Measurements from ENCODE around the gene PYCARD. TPM values are rescaled to one million over a fixed set of nuclear protein-coding genes. Genes with fewer than 3 reads are reported as not detected.

Gene PYCARD
- total RNA-seq, 1 donor from 2014 or later = 4.6 TPM

DNA sequence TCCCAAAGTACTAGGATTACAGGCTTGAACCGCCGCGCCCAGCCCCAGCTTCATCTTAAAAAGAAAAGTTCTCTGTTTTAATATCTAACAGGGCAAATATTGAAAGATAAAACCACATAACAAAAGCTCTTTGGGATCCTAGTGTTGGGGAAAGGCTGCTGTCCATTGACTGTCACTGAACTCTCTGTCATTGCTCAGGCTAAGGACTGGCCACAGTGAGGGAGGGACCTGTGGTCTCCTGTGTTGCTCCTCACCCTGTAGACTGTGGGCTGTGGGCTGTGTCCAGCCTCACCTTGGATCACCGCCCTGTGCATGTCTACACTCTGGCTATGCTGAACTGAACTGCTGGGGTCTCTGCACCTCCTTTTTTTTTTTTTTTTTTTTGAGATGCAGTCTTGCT, 25.6 kb upstream of the PYCARD start:
- no peak for DNase-seq (ENCODE audit: low spot score, unreplicated experiment)
- Mint-ChIP-seq H3K36me3 (ENCODE audit: insufficient read depth) (peaks cover 3% of the 10 kb centered on the region), H3K27me3 (no peaks in the 10 kb centered on the region), H3K9me3 (ENCODE audit: low read depth) (peaks cover 3% of the 10 kb centered on the region), H3K27ac (no peak overlapping the region), H3K4me3 (ENCODE audit: low read depth) (no peak overlapping the region), H3K4me1 (ENCODE audit: low read depth) (peaks cover 6% of the 10 kb centered on the region)
- TF ChIP-seq, protein P1, sequence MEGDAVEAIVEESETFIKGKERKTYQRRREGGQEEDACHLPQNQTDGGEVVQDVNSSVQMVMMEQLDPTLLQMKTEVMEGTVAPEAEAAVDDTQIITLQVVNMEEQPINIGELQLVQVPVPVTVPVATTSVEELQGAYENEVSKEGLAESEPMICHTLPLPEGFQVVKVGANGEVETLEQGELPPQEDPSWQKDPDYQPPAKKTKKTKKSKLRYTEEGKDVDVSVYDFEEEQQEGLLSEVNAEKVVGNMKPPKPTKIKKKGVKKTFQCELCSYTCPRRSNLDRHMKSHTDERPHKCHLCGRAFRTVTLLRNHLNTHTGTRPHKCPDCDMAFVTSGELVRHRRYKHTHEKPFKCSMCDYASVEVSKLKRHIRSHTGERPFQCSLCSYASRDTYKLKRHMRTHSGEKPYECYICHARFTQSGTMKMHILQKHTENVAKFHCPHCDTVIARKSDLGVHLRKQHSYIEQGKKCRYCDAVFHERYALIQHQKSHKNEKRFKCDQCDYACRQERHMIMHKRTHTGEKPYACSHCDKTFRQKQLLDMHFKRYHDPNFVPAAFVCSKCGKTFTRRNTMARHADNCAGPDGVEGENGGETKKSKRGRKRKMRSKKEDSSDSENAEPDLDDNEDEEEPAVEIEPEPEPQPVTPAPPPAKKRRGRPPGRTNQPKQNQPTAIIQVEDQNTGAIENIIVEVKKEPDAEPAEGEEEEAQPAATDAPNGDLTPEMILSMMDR (IDR thresholded peaks at IDR 0.05; ENCODE audit: unreplicated experiment) = no peak

DNA sequence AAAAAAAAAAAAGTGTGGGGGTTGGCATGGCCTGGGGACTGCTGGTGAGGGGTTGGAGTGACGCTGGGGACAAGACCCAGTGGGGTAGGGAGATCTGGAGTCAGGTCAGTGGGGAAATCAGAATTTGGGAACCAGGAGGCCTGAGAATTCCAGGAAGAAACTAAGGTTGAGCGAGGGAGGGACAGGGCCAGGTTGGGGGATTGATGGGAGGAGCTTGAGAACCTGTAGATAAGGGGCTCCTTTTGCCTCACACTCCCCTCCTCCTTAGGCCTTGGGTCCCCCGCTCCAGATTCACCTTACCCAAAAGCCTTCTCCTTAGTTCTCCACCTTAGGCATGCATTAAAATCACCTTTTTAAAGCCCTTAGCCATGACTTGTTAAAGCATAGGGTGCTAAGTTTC, 22.6 kb upstream of the PYCARD start:
- TF ChIP-seq, protein P1 (IDR thresholded peaks at IDR 0.05; ENCODE audit: unreplicated experiment) = no peak
- Mint-ChIP-seq H3K27me3 (peaks cover 15% of the 10 kb centered on the region), H3K4me3 (ENCODE audit: low read depth) (no peak overlapping the region), H3K27ac (no peak overlapping the region), H3K9me3 (ENCODE audit: low read depth) (peaks cover 2% of the 10 kb centered on the region), H3K36me3 (ENCODE audit: insufficient read depth) (peaks cover under 1% of the 10 kb centered on the region), H3K4me1 (ENCODE audit: low read depth) (peaks cover 6% of the 10 kb centered on the region)
- no peak for DNase-seq (ENCODE audit: low spot score, unreplicated experiment)

DNA sequence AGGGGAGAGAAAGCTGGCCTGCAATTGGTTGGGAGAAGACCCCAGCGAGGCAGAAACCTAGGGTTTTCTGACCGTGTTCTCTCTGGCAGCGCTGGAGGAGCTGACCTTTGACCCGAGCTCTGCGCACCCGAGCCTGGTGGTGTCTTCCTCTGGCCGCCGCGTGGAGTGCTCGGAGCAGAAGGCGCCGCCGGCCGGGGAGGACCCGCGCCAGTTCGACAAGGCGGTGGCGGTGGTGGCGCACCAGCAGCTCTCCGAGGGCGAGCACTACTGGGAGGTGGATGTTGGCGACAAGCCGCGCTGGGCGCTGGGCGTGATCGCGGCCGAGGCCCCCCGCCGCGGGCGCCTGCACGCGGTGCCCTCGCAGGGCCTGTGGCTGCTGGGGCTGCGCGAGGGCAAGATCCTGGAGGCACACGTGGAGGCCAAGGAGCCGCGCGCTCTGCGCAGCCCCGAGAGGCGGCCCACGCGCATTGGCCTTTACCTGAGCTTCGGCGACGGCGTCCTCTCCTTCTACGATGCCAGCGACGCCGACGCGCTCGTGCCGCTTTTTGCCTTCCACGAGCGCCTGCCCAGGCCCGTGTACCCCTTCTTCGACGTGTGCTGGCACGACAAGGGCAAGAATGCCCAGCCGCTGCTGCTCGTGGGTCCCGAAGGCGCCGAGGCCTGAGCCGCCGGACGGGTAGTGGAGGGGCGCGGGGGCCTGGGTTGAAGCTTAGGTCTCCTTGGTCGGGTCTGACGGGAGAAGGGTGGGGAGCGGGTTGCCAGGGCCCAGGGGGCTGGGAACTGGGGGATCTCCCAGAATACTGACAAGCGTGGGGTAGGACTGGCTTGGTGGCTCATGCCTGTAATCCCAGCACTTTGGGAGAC, 21.8 kb upstream of the PYCARD start:
- peaks cover 15% of the 10 kb centered on the region for H3K27me3 Mint-ChIP-seq
- H3K4me1 Mint-ChIP-seq (ENCODE audit: low read depth) = peaks cover 2% of the 10 kb centered on the region
- TF ChIP-seq, protein P1 (IDR thresholded peaks at IDR 0.05; ENCODE audit: unreplicated experiment) = no peak
- no peak overlapping the region for H3K27ac Mint-ChIP-seq
- H3K4me3 Mint-ChIP-seq (ENCODE audit: low read depth) = no peak overlapping the region
- DNase-seq (ENCODE audit: low spot score, unreplicated experiment) = no peak
- no peaks in the 10 kb centered on the region for H3K9me3 Mint-ChIP-seq (ENCODE audit: low read depth)
- H3K36me3 Mint-ChIP-seq (ENCODE audit: insufficient read depth) = no peaks in the 10 kb centered on the region

DNA sequence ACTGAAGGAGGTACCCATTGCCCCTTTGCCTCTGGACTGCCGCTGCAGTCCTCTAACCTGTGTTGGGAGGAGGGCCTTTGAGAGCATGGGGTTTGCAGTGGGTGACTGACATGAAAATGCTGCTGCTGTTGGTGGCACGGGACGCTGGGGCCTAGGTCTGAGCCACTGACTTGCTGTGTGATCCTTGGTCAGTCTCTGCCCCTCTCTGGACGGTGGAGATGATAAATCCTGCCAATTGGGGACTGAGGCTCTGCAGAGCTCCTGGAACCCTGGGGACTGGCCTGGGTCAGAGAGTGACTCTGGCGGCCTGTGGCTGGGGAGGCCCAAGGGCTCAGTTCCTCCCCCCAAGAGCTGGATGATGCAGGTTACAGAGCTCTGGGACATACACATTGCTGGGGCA, 20.5 kb upstream of the PYCARD start:
- no peaks in the 10 kb centered on the region for H3K9me3 Mint-ChIP-seq (ENCODE audit: low read depth)
- no peak for DNase-seq (ENCODE audit: low spot score, unreplicated experiment)
- TF ChIP-seq, protein P1 (IDR thresholded peaks at IDR 0.05; ENCODE audit: unreplicated experiment) = no peak
- H3K4me1 Mint-ChIP-seq (ENCODE audit: low read depth) = no peaks in the 10 kb centered on the region
- peaks cover 25% of the 10 kb centered on the region for H3K27me3 Mint-ChIP-seq
- H3K36me3 Mint-ChIP-seq (ENCODE audit: insufficient read depth) = no peaks in the 10 kb centered on the region
- H3K27ac Mint-ChIP-seq = no peak overlapping the region
- H3K4me3 Mint-ChIP-seq (ENCODE audit: low read depth) = no peak overlapping the region

DNA sequence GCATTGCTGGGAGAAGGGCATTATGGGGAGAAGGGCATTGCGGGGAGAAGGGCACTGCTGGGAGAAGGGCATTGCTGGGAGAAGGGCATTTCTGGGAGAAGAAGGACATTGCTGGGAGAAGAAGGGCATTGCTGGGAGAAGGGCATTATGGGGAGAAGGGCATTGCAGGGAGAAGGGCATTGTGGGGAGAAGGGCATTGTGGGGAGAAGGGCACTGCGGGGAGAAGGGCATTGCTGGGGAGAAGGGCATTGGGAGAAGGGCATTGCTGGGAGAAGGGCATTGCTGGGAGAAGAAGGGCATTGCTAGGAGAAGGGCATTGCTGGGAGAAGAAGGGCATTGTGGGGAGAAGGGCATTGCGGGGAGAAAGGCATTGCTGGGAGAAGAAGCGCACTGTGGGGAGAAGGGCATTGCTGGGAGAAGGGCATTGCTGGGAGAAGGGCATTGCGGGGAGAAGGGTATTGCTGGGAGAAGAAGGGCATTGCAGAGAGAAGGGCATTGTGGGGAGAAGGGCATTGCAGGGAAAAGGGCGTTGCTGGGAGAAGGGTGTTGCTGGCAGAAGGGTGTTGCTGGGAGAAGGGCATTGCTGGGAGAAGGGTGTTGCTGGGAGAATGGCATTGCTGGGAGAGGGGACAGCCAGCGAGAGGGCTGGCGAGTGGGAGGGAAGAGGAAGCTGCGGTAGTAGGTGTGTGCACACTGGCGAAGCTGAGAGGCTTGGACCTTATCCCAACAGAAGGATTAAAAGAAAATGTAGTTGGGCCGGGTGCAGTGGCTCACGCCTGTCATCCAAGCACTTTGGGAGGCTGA, 19.0 kb upstream of the PYCARD start:
- TF ChIP-seq, protein P1 (IDR thresholded peaks at IDR 0.05; ENCODE audit: unreplicated experiment) = no peak
- H3K27ac Mint-ChIP-seq = no peak overlapping the region
- H3K9me3 Mint-ChIP-seq (ENCODE audit: low read depth) = no peaks in the 10 kb centered on the region
- no peak overlapping the region for H3K4me3 Mint-ChIP-seq (ENCODE audit: low read depth)
- H3K27me3 Mint-ChIP-seq = peaks cover 40% of the 10 kb centered on the region
- no peak for DNase-seq (ENCODE audit: low spot score, unreplicated experiment)
- peaks cover 3% of the 10 kb centered on the region for H3K4me1 Mint-ChIP-seq (ENCODE audit: low read depth)
- H3K36me3 Mint-ChIP-seq (ENCODE audit: insufficient read depth) = no peaks in the 10 kb centered on the region
